ENCODE results near the gene HRH4. TPM values are rescaled to one million over a fixed set of nuclear protein-coding genes. Genes with fewer than 3 reads are reported as not detected.
A peak's percentile ranks its signal among the peaks of the same experiment; 100 is the strongest.

Gene HRH4
- total RNA-seq, 8 experiments from 2014 or later = 0.08 to 0.28 (median 0.15) TPM; not detected in 1

DNA sequence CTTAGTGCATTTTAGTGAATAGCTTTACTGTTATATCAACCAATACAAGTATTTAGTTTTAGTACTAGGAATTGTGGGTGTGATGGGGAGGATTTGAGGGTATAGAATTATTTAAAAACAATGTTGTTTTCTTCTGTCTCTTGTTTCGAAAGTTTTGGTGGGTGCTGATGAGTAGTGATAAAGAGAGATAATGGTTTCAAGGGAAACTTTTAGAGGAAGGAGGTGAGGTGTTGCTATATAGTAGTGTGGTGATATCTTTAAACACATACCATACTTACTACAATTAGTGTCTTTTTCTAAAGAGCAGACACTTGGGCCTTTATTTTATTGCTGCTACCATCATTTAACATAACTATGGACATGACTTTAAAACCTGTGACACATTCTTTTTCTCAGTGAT, 23.5 kb upstream of the HRH4 start:
- in situ Hi-C loops (cut with MboI; ENCODE audit: low pct_unique_long_range_greater_than_20kb in 2 of 9, low sequenced_read_pairs in 9 of 9, unreplicated experiment in 9 of 9) = no loop called here
- Histone ChIP-seq H3K4me3 (no peak overlapping the region), H3K4me1 (replicated peaks in 1 of 2) (no peaks in the 10 kb centered on the region), H3K27ac (no peak overlapping the region)
- WGBS, 10 experiments = 100% methylated on average over 1 of the region's 1 CpG; no CpG with 5 or more reads in 6 of the 10 experiments
- no peak for ATAC-seq (replicated peaks in 6 of 8)

DNA sequence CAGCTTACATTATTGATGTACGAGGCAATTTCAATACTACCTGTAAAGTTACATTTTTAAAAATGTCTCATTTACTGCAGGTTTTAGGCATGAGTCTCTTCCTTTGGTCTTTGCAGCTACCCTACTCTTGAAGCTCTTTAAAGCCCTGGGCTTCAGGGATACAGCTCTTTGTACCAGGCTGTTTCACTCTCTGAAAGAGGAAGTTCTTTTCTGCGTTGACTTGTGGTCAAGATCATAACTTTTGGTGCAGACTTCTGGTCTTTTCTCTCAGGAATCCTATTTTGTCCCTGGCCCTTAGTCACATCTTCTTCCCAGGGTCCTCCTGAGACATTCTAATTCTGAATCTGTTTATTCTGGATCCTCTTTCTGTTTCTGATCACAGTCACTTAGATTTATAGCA, 16.6 kb upstream of the HRH4 start:
- 68 to 100% (median 91%) methylated on average over 1 to 2 of the region's 2 CpGs for WGBS, 10 experiments
- H3K4me1 ChIP-seq (replicated peaks in 1 of 2) = no peaks in the 10 kb centered on the region
- ATAC-seq (replicated peaks in 6 of 8) = no peak
- no peak overlapping the region for H3K4me3 ChIP-seq
- in situ Hi-C loops (cut with MboI; ENCODE audit: low pct_unique_long_range_greater_than_20kb in 2 of 9, low sequenced_read_pairs in 9 of 9, unreplicated experiment in 9 of 9) = no loop called here
- no peak overlapping the region for H3K27ac ChIP-seq

DNA sequence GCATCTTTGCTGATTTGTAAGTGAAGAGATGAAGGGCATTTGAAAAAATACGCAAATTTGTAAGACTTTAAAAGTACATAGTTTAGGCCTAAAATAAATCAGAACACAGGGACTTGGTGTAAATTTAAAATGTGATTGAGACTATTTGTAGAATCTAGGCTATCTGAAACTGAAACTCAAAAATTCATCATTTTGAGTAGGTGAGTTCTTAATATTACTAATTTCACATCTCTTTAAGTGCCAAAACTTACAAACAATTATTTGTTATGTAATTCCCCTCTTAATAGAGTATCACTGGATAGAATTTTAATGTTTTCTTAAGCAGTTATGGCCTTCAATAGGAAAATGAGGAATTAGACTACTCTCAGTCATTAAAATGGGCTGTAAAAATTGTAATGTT, 14.0 kb upstream of the HRH4 start:
- no peak for ATAC-seq (replicated peaks in 6 of 8)
- H3K4me1 ChIP-seq (replicated peaks in 1 of 2) = no peaks in the 10 kb centered on the region

DNA sequence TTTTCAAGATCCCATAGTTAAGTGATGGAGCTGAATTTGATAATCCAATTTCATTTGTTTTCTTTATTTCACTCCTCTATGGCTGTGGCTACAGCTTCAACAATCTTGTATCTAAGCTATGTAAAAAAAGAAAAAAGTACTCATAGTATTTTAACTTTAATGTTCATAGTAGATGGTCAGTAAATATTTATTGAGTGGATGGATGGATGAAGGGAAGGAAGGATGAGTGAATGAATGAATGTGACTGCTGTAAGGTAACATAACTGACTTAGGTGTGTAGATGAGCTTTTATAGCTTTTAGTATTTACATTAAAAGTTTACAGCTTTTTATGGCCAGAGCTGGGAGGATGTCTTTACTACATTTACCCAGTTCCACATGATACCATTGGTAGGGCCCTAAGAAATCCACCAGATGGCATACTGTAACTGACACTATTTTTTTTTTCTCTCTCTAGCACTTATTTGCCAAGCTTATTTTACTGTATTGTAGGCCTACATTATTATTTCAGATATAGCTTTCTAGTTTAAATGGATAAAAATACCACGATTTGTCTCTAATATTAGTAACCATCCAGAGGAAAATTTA, 13.4 kb upstream of the HRH4 start:
- H3K4me3 ChIP-seq = no peak overlapping the region
- 50 to 100% (median 90%) methylated on average over 1 of the region's 1 CpG; no CpG with 5 or more reads in 2 of the 10 experiments for WGBS, 10 experiments
- H3K4me1 ChIP-seq (replicated peaks in 1 of 2) = no peaks in the 10 kb centered on the region
- in situ Hi-C loops (cut with MboI; ENCODE audit: low pct_unique_long_range_greater_than_20kb in 2 of 9, low sequenced_read_pairs in 9 of 9, unreplicated experiment in 9 of 9) = no loop called here
- peak in 1 of 8 experiments; percentile 36 for ATAC-seq (replicated peaks in 6 of 8)
- H3K27ac ChIP-seq = no peak overlapping the region

More for the DNA sequence above, 14.0 kb upstream of the HRH4 start:
- WGBS, 10 experiments = 100% methylated on average over 1 of the region's 1 CpG; no CpG with 5 or more reads in 1 of the 10 experiments
- in situ Hi-C loops (cut with MboI; ENCODE audit: low pct_unique_long_range_greater_than_20kb in 2 of 9, low sequenced_read_pairs in 9 of 9, unreplicated experiment in 9 of 9) = no loop called here
- Histone ChIP-seq H3K4me3 (no peak overlapping the region), H3K27ac (no peak overlapping the region)

DNA sequence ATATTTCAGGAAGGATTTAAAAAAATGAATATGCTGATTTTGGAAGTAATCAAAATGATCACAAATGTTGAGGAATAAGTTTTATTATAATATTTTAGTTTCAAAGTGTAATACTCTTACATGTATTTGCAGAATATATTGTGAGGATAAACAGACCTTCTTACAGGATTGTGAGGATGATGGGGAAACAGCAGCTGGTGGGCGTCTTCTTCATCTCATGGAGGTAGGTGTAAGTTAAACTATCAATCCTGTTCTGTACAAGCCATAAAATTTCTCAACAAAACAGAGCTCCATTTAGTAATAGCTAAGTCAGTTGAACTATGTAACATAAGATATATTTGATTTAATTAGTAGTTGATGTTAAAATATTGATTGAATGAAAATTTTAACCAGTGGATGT, 12.5 kb upstream of the HRH4 start:
- no peaks in the 10 kb centered on the region for H3K4me1 ChIP-seq (replicated peaks in 1 of 2)
- H3K27ac ChIP-seq = no peak overlapping the region
- WGBS, 10 experiments = 88 to 100% (median 100%) methylated on average over 1 of the region's 1 CpG; no CpG with 5 or more reads in 4 of the 10 experiments
- H3K4me3 ChIP-seq = no peak overlapping the region
- no peak for ATAC-seq (replicated peaks in 6 of 8)
- in situ Hi-C loops (cut with MboI; ENCODE audit: low pct_unique_long_range_greater_than_20kb in 2 of 9, low sequenced_read_pairs in 9 of 9, unreplicated experiment in 9 of 9) = no loop called here

DNA sequence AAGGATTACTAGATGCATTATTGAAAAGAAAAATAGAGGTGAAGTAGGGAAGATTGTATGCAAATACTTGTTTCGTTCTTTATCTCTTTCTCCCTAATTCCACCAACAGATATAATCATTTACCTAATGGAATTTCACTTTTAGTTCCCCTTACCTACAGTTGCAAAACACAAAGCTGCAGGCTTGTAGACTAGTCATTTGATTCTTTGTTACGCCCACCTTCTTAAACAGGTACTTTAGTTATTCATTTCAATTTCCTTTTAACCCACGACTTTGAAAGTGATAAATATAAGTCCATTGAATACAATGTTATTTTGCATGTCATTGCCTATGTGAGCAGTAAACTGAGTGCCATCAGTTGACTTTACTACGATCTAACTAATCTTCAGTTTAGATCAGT, 3.9 kb upstream of the HRH4 start:
- ATAC-seq (replicated peaks in 6 of 8) = no peak
- Histone ChIP-seq H3K4me3 (no peak overlapping the region), H3K27ac (no peak overlapping the region), H3K4me1 (replicated peaks in 1 of 2) (no peaks in the 10 kb centered on the region)
- in situ Hi-C loops (cut with MboI; ENCODE audit: low pct_unique_long_range_greater_than_20kb in 2 of 9, low sequenced_read_pairs in 9 of 9, unreplicated experiment in 9 of 9) = no loop called here
- WGBS, 10 experiments = 88 to 98% (median 92%) methylated on average over 3 to 4 of the region's 4 CpGs

DNA sequence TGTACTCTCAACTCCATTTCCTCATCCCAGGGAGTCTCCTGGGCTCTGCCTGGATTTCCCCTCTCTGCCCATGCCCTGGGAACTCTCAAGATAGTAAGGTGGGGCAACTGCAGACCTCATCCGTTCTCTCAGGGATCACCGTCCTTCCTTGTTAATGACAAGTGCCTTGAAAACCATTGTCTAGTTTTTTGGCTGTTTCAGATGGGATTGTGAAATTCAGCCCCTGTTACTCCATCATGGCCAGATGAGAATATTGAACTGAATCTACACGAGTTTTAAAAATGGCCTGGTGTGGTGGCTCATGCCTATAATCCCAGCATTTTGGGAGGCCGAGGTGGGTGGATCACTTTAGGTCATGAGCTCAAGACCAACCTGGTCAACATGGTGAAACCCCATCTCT, 665 bp upstream of the HRH4 start:
- in situ Hi-C loops (cut with MboI; ENCODE audit: low pct_unique_long_range_greater_than_20kb in 2 of 9, low sequenced_read_pairs in 9 of 9, unreplicated experiment in 9 of 9) = no loop called here
- Histone ChIP-seq H3K4me3 (no peak overlapping the region), H3K4me1 (replicated peaks in 1 of 2) (no peaks in the 10 kb centered on the region), H3K27ac (no peak overlapping the region)
- 80 to 100% (median 94%) methylated on average over 2 to 4 of the region's 4 CpGs; no CpG with 5 or more reads in 5 of the 10 experiments for WGBS, 10 experiments
- no peak for ATAC-seq (replicated peaks in 6 of 8)

DNA sequence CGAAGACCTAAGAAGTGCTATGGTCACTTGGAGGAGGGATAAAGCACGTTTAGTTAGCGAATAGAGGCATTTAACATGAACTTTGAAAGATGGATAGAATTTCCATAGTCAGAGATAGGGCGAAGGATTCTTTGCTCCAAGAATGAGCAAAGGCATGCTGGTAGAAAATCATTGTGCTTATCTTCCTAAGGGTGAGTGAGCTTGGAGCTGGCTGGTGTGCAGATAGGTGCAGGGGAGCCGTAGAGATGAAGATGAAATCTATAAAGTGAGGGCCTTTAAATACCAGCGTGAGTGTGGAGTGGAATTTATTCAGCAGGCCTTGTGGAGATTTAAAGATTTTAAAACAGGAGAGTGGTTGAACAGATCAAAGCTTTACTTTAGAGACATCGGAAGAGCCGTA, 1.6 kb downstream of the HRH4 start:
- ATAC-seq (replicated peaks in 6 of 8) = no peak
- 80 to 94% (median 91%) methylated on average over 2 to 8 of the region's 8 CpGs; no CpG with 5 or more reads in 1 of the 10 experiments for WGBS, 10 experiments
- H3K4me3 ChIP-seq = no peak overlapping the region
- in situ Hi-C loops (cut with MboI; ENCODE audit: low pct_unique_long_range_greater_than_20kb in 2 of 9, low sequenced_read_pairs in 9 of 9, unreplicated experiment in 9 of 9) = no loop called here
- H3K27ac ChIP-seq = no peak overlapping the region
- H3K4me1 ChIP-seq (replicated peaks in 1 of 2) = no peaks in the 10 kb centered on the region

DNA sequence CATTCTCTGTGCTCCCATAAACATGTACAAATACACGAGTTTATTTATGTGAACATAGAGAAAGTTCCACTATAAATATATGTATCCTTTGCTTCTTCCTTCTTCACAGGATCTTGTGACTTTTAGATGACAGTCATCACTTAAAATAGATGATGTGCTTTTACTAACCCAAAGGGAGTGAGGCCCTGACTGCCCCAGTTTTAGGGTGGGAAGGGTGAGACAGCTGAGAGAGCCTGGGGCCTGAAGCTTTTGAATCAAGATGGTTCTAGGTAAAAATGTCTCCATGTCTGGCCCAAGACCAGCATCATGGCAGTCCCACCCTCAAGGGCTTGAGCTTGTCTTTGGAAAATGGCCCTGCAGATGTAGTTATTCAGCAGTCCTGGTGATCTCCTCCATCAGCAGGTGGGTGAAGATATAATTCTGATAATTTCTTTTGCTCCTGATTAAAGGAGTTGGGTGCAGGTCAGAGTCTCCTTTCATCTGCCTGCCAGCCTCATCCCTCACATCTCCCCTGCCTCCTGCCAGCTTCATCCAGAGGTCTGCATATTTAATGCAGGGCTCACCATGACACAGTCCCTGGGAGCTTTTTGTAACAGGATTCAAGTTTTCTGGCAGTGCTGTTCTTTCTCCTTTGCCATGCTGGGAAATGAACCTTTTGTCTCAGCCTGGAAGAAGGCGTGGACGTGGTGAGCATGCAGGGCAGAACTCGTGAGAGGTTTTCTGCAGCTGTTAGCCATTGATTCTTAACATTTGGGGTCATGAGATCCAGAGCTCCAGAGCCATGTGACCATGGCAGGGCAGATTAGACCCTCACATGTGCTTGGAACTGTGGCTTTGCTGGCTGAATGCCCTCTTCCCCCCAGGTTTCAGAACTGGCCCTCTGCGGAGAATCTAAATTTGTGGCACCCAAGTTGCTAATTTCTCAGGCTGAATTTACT, 2.7 kb downstream of the HRH4 start:
- ATAC-seq (replicated peaks in 6 of 8) = peak; percentile 26 to 89 (median 74)
- Histone ChIP-seq H3K4me3 (no peak overlapping the region), H3K27ac (no peak overlapping the region), H3K4me1 (replicated peaks in 1 of 2) (no peaks in the 10 kb centered on the region)
- 54 to 100% (median 60%) methylated on average over 1 to 5 of the region's 5 CpGs; no CpG with 5 or more reads in 1 of the 10 experiments for whole genome bisulfite sequencing, 10 experiments
- in situ Hi-C loops (cut with MboI; ENCODE audit: low pct_unique_long_range_greater_than_20kb in 2 of 9, low sequenced_read_pairs in 9 of 9, unreplicated experiment in 9 of 9) = no loop called here

DNA sequence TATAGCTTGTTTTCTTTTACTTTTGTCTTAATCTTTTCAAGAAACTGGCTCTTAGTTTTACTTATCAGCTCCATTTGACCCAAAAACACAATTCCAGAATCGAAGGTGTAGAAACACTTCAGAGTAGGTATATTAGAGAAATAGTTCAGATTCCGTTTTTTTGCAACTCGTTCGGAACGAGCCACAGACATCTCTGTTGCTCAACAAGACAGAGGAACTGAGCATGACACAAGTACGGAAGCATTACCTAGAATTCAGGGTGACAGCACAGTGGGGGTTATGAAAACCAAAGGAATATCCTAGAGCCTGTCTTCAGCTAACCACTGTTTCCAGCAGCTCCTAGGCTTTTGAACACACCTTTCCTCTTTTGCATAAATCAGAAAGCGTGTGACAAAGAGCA, 5.0 kb downstream of the HRH4 start:
- no peak for ATAC-seq (replicated peaks in 6 of 8)
- H3K4me3 ChIP-seq = no peak overlapping the region
- WGBS, 10 experiments = 65 to 96% (median 90%) methylated on average over 1 to 7 of the region's 7 CpGs; no CpG with 5 or more reads in 1 of the 10 experiments
- no peak overlapping the region for H3K27ac ChIP-seq
- H3K4me1 ChIP-seq (replicated peaks in 1 of 2) = no peaks in the 10 kb centered on the region
- in situ Hi-C loops (cut with MboI; ENCODE audit: low pct_unique_long_range_greater_than_20kb in 2 of 9, low sequenced_read_pairs in 9 of 9, unreplicated experiment in 9 of 9) = no loop called here

DNA sequence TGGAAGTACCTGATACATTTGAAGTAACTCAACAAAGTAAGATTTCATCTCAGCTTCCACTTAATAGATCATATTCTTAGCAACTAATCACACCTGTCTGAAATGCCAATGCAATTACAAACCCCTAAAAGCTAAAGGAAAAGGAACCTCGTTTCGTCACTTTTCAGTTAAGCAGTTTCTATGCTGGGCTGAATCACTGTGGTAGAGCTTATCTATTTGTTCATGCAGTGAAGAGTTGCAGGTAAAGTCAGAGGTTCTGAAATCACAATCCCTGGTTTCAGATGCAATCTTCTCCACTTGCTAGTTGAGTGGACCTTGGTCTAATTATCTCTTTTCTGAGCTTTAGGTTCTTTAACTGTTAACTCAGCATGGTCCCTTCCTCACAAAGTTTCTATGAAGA, 6.3 kb downstream of the HRH4 start:
- no peak overlapping the region for H3K27ac ChIP-seq
- no peak overlapping the region for H3K4me3 ChIP-seq
- WGBS, 10 experiments = 6 to 100% (median 89%) methylated on average over 1 to 2 of the region's 2 CpGs; no CpG with 5 or more reads in 2 of the 10 experiments
- no peaks in the 10 kb centered on the region for H3K4me1 ChIP-seq (replicated peaks in 1 of 2)
- in situ Hi-C loops (cut with MboI; ENCODE audit: low pct_unique_long_range_greater_than_20kb in 2 of 9, low sequenced_read_pairs in 9 of 9, unreplicated experiment in 9 of 9) = no loop called here
- ATAC-seq (replicated peaks in 6 of 8) = no peak

DNA sequence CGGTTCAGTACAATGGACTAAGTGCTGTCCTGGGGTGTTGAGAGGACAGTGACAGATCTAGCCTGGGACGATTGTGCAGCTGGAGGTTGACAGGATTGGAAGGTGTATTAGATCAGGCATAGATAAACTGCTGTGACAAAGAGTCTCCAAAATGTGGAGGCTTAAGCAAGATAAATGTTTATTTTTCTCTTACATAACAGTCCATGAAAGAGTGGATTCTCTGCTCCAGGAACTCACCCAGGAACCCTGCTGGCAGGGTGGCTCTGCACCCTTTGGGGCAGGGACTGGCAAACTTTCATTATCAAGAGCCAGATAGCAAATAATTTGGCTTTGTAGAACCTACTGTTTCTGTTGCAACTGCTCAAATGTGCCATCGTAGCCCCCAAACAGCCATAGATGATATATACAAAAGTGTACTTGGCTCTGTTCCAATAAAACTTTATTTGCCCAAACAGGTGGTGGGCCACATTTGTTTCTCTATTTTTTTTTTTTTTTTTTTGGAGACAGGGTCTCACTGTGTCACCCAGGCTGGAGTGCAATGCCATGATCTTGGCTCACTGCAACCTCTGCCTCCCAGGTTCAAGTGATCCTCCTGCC, 9.7 kb downstream of the HRH4 start:
- no peak overlapping the region for H3K27ac ChIP-seq
- in situ Hi-C loops (cut with MboI; ENCODE audit: low pct_unique_long_range_greater_than_20kb in 2 of 9, low sequenced_read_pairs in 9 of 9, unreplicated experiment in 9 of 9) = no loop called here
- no peak for ATAC-seq (replicated peaks in 6 of 8)
- H3K4me1 ChIP-seq (replicated peaks in 1 of 2) = no peaks in the 10 kb centered on the region
- H3K4me3 ChIP-seq = no peak overlapping the region
- 64 to 100% (median 84%) methylated on average over 1 to 3 of the region's 3 CpGs; no CpG with 5 or more reads in 4 of the 10 experiments for WGBS, 10 experiments

DNA sequence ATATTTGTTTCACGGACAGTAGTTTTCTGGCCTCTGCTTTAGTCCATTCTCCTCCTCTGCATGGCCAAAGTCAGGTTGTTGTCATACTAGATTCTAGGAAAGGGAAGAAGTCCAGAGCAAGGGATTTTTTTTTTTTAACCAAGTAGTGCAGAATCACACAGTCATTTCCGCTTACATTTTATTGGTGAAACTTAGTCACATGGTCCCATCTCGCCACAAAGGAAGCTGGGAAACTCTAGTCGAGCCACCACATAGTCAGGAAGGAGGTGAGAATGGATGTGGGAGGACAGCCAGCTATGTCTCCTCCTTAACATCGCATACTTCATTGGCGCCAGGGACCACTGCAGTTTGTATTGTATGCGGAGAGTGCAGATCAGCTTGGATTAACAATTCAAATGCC, 10.4 kb downstream of the HRH4 start:
- Histone ChIP-seq H3K27ac (no peak overlapping the region), H3K4me3 (no peak overlapping the region), H3K4me1 (replicated peaks in 1 of 2) (no peaks in the 10 kb centered on the region)
- in situ Hi-C loops (cut with MboI; ENCODE audit: low pct_unique_long_range_greater_than_20kb in 2 of 9, low sequenced_read_pairs in 9 of 9, unreplicated experiment in 9 of 9) = no loop called here
- no peak for ATAC-seq (replicated peaks in 6 of 8)
- WGBS, 10 experiments = 67 to 100% (median 96%) methylated on average over 1 to 7 of the region's 7 CpGs; no CpG with 5 or more reads in 2 of the 10 experiments
